Colonic mucosa (tissue), 4 donors: ENCODE measurements around the gene IL1RAPL2. TPM values are rescaled to one million over a fixed set of nuclear protein-coding genes. Genes with fewer than 3 reads are reported as not detected.

Experiments used
- DNase-seq: peaks from one replicate; pipeline ENCODE4 v3.0.0-alpha.2; 2020
- H3K27ac ChIP-seq: fragments of 200-600 bp; one replicate; pipeline ENCODE4 v1.8.0; 2021
- H3K27me3 ChIP-seq: fragments of 200-600 bp; one replicate; pipeline ENCODE4 v1.8.0; 2021
- H3K36me3 ChIP-seq: fragments of 200-600 bp; one replicate; pipeline ENCODE4 v1.8.0; 2021
- H3K4me1 ChIP-seq: fragments of 200-600 bp; one replicate; pipeline ENCODE4 v1.8.0; 2021; ENCODE audit warnings: mild to moderate bottlenecking
- H3K4me3 ChIP-seq: fragments of 200-600 bp; one replicate; pipeline ENCODE4 v1.8.0; 2021
- H3K9ac ChIP-seq, 2 donors: one replicate each; pipeline ENCODE4 v1.7.0; 2013; ENCODE audit warnings: control low read depth in 2 of 2, low read depth in 2 of 2, low read length in 2 of 2
- H3K9me3 ChIP-seq: fragments of 200-600 bp; one replicate; pipeline ENCODE4 v1.8.0; 2021
- CTCF ChIP-seq: fragments of 200-600 bp; IDR thresholded peaks from one replicate; pipeline ENCODE4 v1.8.0; 2022; ENCODE audit warnings: antibody characterized with exemption, mild to moderate bottlenecking
- intact Hi-C: fragments of 100-400 bp; cut with DNase I; formaldehyde crosslinking; loops from one replicate; pipeline ENCODE4 v1.14.1; 2022
- total RNA-seq, 2 donors: library from RNA; stranded (reverse); fragmentation: NEBNext Ultra II Directional in 1 of 2; extraction: Animal tissue kit (Norgen Biotek cat#: 25700) in 1 of 2; gene quantifications; one replicate each; pipeline ENCODE4 v1.2.1, GENCODE V29; 2021
- donor health status: healthy.
- donor health status: DM: no; HTN: no; CAD: no.
- donor health status: DM: no; HTN: no; CAD: no.

The IL1RAPL2 gene
- total RNA-seq, 2 donors from 2014 or later = not detected

- no peak overlapping the region for H3K27ac ChIP-seq
- H3K9ac ChIP-seq = no peak overlapping the region
- no peaks in the 10 kb centered on the region for H3K4me1 ChIP-seq
- H3K9me3 ChIP-seq = no peaks in the 10 kb centered on the region
- DNase-seq = no peak
- intact Hi-C loops = no loop called here
- no peaks in the 10 kb centered on the region for H3K36me3 ChIP-seq
- H3K27me3 ChIP-seq = no peaks in the 10 kb centered on the region
- H3K4me3 ChIP-seq = no peak overlapping the region
- no peak for TF ChIP-seq CTCF
Observed at GRCh38 chrX:105468741-105469140, 902.7 kb downstream of the IL1RAPL2 start.

- Histone ChIP-seq H3K9me3 (no peaks in the 10 kb centered on the region), H3K9ac (no peak overlapping the region), H3K36me3 (no peaks in the 10 kb centered on the region), H3K4me3 (no peak overlapping the region), H3K4me1 (no peaks in the 10 kb centered on the region), H3K27ac (no peak overlapping the region), H3K27me3 (no peaks in the 10 kb centered on the region)
- no peak for DNase-seq
- intact Hi-C loops = no loop called here
- no peak for TF ChIP-seq CTCF
Observed at GRCh38 chrX:105471597-105471996, 905.6 kb downstream of the IL1RAPL2 start.

GRCh38 chrX:105475801-105476200, 909.8 kb downstream of the IL1RAPL2 start:
- Histone ChIP-seq H3K27ac (no peak overlapping the region), H3K36me3 (no peaks in the 10 kb centered on the region), H3K9me3 (no peaks in the 10 kb centered on the region), H3K4me1 (no peaks in the 10 kb centered on the region), H3K9ac (no peak overlapping the region), H3K4me3 (no peak overlapping the region), H3K27me3 (no peaks in the 10 kb centered on the region)
- intact Hi-C loops = no loop called here
- no peak for DNase-seq
- TF ChIP-seq CTCF = no peak

GRCh38 chrX:105477351-105477750, 911.4 kb downstream of the IL1RAPL2 start:
- no peak for TF ChIP-seq CTCF
- no peak overlapping the region for H3K4me3 ChIP-seq
- no peaks in the 10 kb centered on the region for H3K4me1 ChIP-seq
- no peaks in the 10 kb centered on the region for H3K9me3 ChIP-seq
- no peaks in the 10 kb centered on the region for H3K36me3 ChIP-seq
- no peak overlapping the region for H3K27ac ChIP-seq
- DNase-seq = no peak
- H3K27me3 ChIP-seq = no peaks in the 10 kb centered on the region
- intact Hi-C loops = no loop called here
- H3K9ac ChIP-seq = no peak overlapping the region

- H3K27ac ChIP-seq = no peak overlapping the region
- intact Hi-C loops = no loop called here
- H3K4me1 ChIP-seq = no peaks in the 10 kb centered on the region
- TF ChIP-seq CTCF = no peak
- DNase-seq = no peak
- no peaks in the 10 kb centered on the region for H3K36me3 ChIP-seq
- no peak overlapping the region for H3K9ac ChIP-seq
- no peak overlapping the region for H3K4me3 ChIP-seq
- no peaks in the 10 kb centered on the region for H3K27me3 ChIP-seq
- no peaks in the 10 kb centered on the region for H3K9me3 ChIP-seq
Observed at GRCh38 chrX:105480646-105481310, 914.8 kb downstream of the IL1RAPL2 start.
